ENCODE results near the gene ROR2.

DNA sequence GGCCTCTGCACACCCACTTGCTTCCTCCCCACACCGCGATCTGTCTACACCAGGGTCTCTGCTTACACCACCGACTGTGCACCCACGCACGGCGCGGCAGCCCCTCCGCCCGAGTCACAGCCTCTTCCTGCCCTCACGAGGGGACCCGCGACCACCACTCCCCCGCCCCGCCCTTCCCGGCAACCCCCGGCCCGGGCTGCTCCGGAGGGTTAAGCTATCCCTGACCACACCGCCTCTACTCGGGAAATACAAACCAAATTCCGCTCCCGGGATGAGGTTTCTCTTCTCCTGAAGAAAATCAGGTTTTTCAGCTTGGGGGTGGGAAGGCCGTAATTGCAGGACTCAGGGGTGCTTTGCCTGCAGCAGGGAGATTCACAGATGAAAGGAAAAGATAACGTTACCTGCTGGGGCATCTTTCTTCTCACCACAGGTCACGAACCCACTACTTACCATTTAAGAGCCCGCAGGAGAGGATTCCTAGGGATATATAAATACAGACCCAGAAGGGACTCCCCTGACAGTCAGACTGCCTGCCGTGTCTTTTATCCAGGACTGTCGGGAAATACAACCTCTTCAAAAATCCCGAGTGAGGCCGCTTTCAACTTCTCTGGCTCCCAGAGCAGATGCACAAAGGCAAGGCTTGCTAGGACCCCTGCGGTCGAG, 63.5 kb downstream of the ROR2 start:
- TF ChIP-seq, protein P1, sequence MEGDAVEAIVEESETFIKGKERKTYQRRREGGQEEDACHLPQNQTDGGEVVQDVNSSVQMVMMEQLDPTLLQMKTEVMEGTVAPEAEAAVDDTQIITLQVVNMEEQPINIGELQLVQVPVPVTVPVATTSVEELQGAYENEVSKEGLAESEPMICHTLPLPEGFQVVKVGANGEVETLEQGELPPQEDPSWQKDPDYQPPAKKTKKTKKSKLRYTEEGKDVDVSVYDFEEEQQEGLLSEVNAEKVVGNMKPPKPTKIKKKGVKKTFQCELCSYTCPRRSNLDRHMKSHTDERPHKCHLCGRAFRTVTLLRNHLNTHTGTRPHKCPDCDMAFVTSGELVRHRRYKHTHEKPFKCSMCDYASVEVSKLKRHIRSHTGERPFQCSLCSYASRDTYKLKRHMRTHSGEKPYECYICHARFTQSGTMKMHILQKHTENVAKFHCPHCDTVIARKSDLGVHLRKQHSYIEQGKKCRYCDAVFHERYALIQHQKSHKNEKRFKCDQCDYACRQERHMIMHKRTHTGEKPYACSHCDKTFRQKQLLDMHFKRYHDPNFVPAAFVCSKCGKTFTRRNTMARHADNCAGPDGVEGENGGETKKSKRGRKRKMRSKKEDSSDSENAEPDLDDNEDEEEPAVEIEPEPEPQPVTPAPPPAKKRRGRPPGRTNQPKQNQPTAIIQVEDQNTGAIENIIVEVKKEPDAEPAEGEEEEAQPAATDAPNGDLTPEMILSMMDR (IDR thresholded peaks at IDR 0.05): no peak
- TF ChIP-seq ZFX (IDR thresholded peaks at IDR 0.05; ENCODE audit: borderline replicate concordance): no peak

All from 22Rv1 (cell line).